ENCODE measurements around the gene ABCD3.

DNA sequence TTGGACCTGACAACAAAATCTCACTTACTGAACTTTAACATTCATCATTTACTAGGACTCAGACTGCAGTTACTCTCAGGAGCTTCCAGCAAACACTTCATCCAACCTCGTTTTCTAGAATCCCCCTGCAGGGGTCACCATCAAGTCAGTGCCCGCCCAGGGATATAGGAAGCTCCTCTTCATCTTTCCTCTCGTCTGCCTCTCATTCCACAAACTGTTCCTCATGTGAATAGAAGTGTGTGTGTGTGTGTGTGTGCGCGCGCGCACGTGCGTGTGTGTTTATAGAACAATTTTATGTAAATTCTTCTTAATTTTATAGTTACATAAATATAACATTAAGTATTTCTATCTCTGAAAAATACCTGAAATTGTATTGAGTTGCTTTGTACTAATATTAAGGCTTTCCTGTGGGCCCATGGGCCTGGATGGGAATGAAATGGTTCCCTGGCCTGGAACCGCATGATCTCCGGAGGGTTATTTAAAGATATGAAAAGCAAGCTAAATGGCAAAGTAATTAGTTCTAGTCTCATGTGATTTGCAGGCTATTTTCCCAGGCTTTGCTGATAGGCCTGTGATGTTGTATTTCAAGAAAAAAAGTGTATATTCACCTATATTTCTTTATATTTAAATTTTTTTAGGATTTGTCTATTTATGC lies 21.7 kb upstream of the ABCD3 start:
- TF ChIP-seq, protein P1, sequence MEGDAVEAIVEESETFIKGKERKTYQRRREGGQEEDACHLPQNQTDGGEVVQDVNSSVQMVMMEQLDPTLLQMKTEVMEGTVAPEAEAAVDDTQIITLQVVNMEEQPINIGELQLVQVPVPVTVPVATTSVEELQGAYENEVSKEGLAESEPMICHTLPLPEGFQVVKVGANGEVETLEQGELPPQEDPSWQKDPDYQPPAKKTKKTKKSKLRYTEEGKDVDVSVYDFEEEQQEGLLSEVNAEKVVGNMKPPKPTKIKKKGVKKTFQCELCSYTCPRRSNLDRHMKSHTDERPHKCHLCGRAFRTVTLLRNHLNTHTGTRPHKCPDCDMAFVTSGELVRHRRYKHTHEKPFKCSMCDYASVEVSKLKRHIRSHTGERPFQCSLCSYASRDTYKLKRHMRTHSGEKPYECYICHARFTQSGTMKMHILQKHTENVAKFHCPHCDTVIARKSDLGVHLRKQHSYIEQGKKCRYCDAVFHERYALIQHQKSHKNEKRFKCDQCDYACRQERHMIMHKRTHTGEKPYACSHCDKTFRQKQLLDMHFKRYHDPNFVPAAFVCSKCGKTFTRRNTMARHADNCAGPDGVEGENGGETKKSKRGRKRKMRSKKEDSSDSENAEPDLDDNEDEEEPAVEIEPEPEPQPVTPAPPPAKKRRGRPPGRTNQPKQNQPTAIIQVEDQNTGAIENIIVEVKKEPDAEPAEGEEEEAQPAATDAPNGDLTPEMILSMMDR (IDR thresholded peaks at IDR 0.05) = peak; percentile 18; the same call in 1 of the 2 replicates
- TF ChIP-seq POLR2AphosphoS5 (IDR thresholded peaks at IDR 0.05; ENCODE audit: low read depth, low read length) (no peak), EP300 (IDR thresholded peaks at IDR 0.05; ENCODE audit: borderline replicate concordance in 1 of 2, low read depth in 1 of 2, low read length in 1 of 2) (no peak), GABPA (IDR thresholded peaks at IDR 0.05; ENCODE audit: low read depth) (no peak), GATA2 (CRISPR knock-in tag; IDR thresholded peaks at IDR 0.05) (no peak)
- TF ChIP-seq, protein P2, sequence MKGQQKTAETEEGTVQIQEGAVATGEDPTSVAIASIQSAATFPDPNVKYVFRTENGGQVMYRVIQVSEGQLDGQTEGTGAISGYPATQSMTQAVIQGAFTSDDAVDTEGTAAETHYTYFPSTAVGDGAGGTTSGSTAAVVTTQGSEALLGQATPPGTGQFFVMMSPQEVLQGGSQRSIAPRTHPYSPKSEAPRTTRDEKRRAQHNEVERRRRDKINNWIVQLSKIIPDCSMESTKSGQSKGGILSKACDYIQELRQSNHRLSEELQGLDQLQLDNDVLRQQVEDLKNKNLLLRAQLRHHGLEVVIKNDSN (IDR thresholded peaks at IDR 0.05; ENCODE audit: borderline replicate concordance, low read depth) = no peak
